Psoas muscle (tissue), 8 donors: ENCODE measurements around the gene IDH2. TPM values are rescaled to one million over a fixed set of nuclear protein-coding genes. Genes with fewer than 3 reads are reported as not detected.

ENCODE experiments used
- ATAC-seq, 4 donors: fragments of 200-7000 bp; cut with Tn5 transposase; one replicate each; pipeline ENCODE4 v1.9.1; 2020; ENCODE audit warnings: moderate library complexity in 3 of 4, mild to moderate bottlenecking in 2 of 4
- DNase-seq, 2 donors: peaks; one replicate each; pipeline ENCODE4 v3.0.0-alpha.2; 2020
- H3K27ac ChIP-seq: fragments of 200-600 bp; one replicate; pipeline ENCODE4 v1.8.0; 2022
- H3K27me3 ChIP-seq, 3 donors: fragments of 200-600 bp in 1 of 3; one replicate each; pipeline versions ENCODE4 v1.6.1 to v1.8.0; 2013 to 2022; ENCODE audit warnings: low read length in 2 of 3, mild to moderate bottlenecking in 2 of 3, moderate library complexity in 1 of 3; ENCODE audit not compliant: insufficient read depth in 3 of 3
- H3K36me3 ChIP-seq, 2 donors: fragments of 200-600 bp in 1 of 2; one replicate each; pipeline versions ENCODE4 v1.6.1 to v1.8.0; 2013 to 2022; ENCODE audit warnings: low read depth in 1 of 2, mild to moderate bottlenecking in 1 of 2, moderate library complexity in 1 of 2; ENCODE audit not compliant: insufficient read depth in 1 of 2
- H3K4me1 ChIP-seq: fragments of 200-600 bp; one replicate; pipeline ENCODE4 v1.8.0; 2022
- H3K4me3 ChIP-seq: fragments of 200-600 bp; one replicate; pipeline ENCODE4 v1.8.0; 2022; ENCODE audit warnings: mild to moderate bottlenecking
- H3K9me3 ChIP-seq: fragments of 200-600 bp; one replicate; pipeline ENCODE4 v1.8.0; 2022
- WGBS, 3 donors: extraction: QIAGEN DNeasy Blood & Tissue Kit; methylation state at CpG; one replicate each; pipeline versions ENCODE4 v1.1.6 to v1.1.7; 2013; 5-methylcytosine and 5-hydroxymethylcytosine counted together
- intact Hi-C, 2 donors: fragments of 100-400 bp; cut with DNase I; formaldehyde crosslinking; loops; one replicate each; pipeline versions ENCODE4 v1.11.0 to v1.14.2; 2022
- polyA plus RNA-seq, 3 donors: library from polyadenylated mRNA; stranded (reverse); fragments of 200-250 nt; gene quantifications; one replicate each; pipeline ENCODE4 v1.2.3, GENCODE V29; 2013
- total RNA-seq, 4 donors: library from RNA; stranded (reverse); fragmentation: NEBNext Ultra II Directional in 2 of 4; extraction: Animal tissue kit (Norgen Biotek cat#: 25700) in 2 of 4; gene quantifications; one replicate each; pipeline versions ENCODE4 v1.2.1 to v1.2.4, GENCODE V29; 2021 to 2023
- TF ChIP-seq, protein P1 (sequence below): fragments of 200-600 bp; IDR thresholded peaks from one replicate; pipeline ENCODE4 v1.8.0; 2022; ENCODE audit warnings: antibody characterized with exemption
- donor health status: healthy with polysubstance abuse.
- donor health status: DM: no; HTN: no; CAD: no; lungs with moderate emphysema.
- donor health status: Bipolar disorder and iron deficiency.
- donor health status: healthy.
- donor health status: DM: yes; HTN: yes; CAD: no.
- donor health status: DM: no; HTN: no; CAD: no.
- donor health status: DM: no; HTN: no; CAD: no.
- donor health status: DM: yes; HTN: yes; CAD: no.

The IDH2 gene
- total and polyA plus RNA-seq, 7 donors, result 365 to 926 (median 695) TPM

DNA sequence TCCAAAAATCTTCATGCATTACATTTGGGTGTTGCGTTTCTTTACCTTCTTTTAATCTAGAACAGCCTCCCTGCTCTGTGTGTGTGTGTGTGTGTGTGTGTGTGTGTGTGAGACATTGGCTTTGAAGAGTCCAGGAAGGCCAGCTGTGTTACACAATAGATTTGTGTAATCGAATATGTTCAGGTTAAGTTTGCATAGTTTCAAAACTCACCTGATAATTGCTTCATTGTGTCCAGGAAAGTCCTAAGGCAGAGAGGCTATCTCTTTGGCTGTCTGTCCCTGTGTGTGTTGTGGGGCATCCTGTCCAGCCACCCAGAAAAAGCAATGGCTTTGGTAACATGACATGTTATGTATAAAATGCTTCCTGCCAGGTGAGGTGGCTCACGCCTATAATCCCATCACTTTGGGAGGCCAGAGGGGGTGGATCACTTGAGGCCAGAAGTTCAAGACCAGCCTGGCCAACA is 63.6 kb downstream of the IDH2 start:
- no peaks in the 10 kb centered on the region for H3K27me3 ChIP-seq
- DNase-seq, result peak in 1 of 2 donors; percentile 1
- peak in 1 of 4 donors; percentile 41 for ATAC-seq
- no peak overlapping the region for H3K27ac ChIP-seq
- WGBS, 3 donors, result 75 to 86% (median 80%) methylated on average over 3 of the region's 3 CpGs
- peaks cover 15% of the 10 kb centered on the region for H3K4me1 ChIP-seq
- TF ChIP-seq, protein P1, sequence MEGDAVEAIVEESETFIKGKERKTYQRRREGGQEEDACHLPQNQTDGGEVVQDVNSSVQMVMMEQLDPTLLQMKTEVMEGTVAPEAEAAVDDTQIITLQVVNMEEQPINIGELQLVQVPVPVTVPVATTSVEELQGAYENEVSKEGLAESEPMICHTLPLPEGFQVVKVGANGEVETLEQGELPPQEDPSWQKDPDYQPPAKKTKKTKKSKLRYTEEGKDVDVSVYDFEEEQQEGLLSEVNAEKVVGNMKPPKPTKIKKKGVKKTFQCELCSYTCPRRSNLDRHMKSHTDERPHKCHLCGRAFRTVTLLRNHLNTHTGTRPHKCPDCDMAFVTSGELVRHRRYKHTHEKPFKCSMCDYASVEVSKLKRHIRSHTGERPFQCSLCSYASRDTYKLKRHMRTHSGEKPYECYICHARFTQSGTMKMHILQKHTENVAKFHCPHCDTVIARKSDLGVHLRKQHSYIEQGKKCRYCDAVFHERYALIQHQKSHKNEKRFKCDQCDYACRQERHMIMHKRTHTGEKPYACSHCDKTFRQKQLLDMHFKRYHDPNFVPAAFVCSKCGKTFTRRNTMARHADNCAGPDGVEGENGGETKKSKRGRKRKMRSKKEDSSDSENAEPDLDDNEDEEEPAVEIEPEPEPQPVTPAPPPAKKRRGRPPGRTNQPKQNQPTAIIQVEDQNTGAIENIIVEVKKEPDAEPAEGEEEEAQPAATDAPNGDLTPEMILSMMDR, result no peak
- H3K36me3 ChIP-seq, result no peaks in the 10 kb centered on the region
- intact Hi-C loops, result no loop called here
- H3K9me3 ChIP-seq, result no peaks in the 10 kb centered on the region
- H3K4me3 ChIP-seq, result no peak overlapping the region

DNA sequence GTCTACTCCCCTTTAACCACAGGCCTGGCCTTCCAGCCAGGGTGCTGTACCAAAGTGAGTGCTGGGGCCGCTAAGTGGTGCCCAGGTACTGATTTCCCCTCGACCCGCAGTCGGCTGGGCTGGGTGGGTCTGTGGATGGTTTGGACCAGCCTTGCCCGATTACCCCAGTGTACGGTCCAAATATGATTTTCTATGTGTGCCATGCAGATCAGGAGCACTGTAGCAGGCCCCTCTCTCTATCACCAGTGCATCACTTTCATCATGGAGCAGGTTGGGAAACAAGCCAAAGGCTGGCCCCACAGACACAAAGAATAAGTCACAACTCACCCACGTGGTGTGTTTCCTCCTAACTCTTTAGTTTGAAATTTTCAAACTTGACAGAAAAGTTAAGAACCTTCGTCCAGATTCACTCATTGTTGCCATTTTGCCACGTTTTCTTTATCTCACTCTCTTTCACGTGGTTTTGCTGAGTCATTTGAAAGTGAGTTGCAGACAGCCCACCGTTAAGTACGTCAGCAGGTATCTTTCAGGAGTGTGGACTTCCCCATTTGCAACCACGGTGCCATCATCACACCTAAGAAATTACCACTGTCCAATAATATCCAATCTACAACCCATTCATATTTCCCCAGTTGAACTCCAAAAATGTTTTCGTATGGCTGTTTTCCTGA is 64.2 kb downstream of the IDH2 start:
- no peaks in the 10 kb centered on the region for H3K9me3 ChIP-seq
- intact Hi-C loops, result no loop called here
- TF ChIP-seq, protein P1, result no peak
- DNase-seq (peak in 1 of 2 donors; percentile 5), ATAC-seq (no peak)
- no peaks in the 10 kb centered on the region for H3K27me3 ChIP-seq
- H3K4me1 ChIP-seq, result peaks cover 19% of the 10 kb centered on the region
- 86 to 91% (median 86%) methylated on average over 14 of the region's 14 CpGs for WGBS, 3 donors
- no peak overlapping the region for H3K4me3 ChIP-seq
- H3K27ac ChIP-seq, result no peak overlapping the region
- H3K36me3 ChIP-seq, result no peaks in the 10 kb centered on the region

DNA sequence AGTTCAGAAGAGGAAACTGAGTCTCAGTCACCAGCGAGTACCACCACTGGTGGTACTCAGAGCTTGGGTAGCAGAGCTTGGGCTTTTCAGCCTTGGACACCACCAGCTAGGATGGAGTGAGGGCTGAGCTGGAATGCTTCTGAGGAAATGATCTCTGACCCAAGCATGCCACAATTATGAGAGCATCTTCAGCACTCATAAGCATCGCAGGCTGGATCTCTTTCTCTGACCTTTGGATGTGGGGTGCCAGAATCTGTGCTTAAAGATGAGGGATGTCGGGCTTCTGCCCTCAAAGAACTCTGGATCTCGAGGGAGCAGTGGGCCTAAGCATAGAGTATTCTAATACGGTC is 64.8 kb downstream of the IDH2 start:
- ATAC-seq, result no peak

DNA sequence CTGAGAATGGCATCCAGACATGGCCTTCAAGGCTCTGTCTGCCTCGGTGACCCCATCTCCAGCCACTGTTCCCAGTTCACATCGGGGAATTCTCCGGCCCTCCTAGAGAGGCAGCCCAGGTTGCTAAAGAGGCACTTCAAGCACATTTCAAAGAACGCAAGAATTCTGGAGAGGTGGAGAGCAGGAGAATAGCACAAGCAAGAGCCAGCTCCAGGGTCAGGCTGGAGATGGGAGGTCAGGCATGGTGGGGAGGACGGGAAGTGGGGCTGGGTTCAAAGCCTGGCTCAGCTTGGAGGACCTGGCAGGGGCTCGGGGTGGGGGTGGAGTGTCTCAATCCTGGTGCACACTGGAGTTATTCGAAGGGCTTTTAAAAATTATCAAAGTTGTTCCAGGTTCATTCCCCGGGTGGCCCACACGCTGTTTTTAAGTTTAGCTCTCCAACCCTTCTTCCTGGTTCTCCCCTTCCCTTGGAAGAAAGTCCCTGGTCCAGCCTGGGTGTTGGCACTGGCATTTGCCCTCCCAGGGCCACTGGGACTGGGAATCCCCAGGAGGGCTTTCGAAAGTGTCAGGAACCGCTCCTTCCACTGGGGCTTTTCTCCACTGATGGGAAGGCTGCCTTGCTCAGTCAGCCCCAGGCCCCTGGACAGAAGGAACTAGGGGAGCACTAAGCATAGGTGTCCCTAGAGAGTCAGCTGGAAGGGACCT is 65.3 kb downstream of the IDH2 start:
- intact Hi-C loops, result no loop called here
- 71 to 72% (median 72%) methylated on average over 11 of the region's 11 CpGs for WGBS, 3 donors
- DNase-seq (peak in 1 of 2 donors; percentile 10), ATAC-seq (peak in 1 of 4 donors; percentile 4)
- H3K36me3 ChIP-seq, result no peaks in the 10 kb centered on the region
- H3K27me3 ChIP-seq, result no peaks in the 10 kb centered on the region
- no peak overlapping the region for H3K27ac ChIP-seq
- TF ChIP-seq, protein P1, result no peak
- no peaks in the 10 kb centered on the region for H3K9me3 ChIP-seq
- peaks cover 19% of the 10 kb centered on the region for H3K4me1 ChIP-seq
- no peak overlapping the region for H3K4me3 ChIP-seq

More for the DNA sequence above, 64.8 kb downstream of the IDH2 start:
- DNase-seq, result no peak
- Histone ChIP-seq H3K4me1 (peaks cover 19% of the 10 kb centered on the region), H3K9me3 (no peaks in the 10 kb centered on the region), H3K27me3 (no peaks in the 10 kb centered on the region), H3K36me3 (no peaks in the 10 kb centered on the region), H3K4me3 (no peak overlapping the region), H3K27ac (no peak overlapping the region)
- TF ChIP-seq, protein P1, result no peak
- intact Hi-C loops, result no loop called here
- 72 to 90% (median 86%) methylated on average over 5 of the region's 5 CpGs for WGBS, 3 donors
